Effector CD8-positive, alpha-beta T cell (primary cell): ENCODE data around the gene VAC14.

Experiments used
- DNase-seq: peaks from one replicate; lab custom pipeline; 2025; lab: John Stamatoyannopoulos, UW

Gene VAC14

DNA sequence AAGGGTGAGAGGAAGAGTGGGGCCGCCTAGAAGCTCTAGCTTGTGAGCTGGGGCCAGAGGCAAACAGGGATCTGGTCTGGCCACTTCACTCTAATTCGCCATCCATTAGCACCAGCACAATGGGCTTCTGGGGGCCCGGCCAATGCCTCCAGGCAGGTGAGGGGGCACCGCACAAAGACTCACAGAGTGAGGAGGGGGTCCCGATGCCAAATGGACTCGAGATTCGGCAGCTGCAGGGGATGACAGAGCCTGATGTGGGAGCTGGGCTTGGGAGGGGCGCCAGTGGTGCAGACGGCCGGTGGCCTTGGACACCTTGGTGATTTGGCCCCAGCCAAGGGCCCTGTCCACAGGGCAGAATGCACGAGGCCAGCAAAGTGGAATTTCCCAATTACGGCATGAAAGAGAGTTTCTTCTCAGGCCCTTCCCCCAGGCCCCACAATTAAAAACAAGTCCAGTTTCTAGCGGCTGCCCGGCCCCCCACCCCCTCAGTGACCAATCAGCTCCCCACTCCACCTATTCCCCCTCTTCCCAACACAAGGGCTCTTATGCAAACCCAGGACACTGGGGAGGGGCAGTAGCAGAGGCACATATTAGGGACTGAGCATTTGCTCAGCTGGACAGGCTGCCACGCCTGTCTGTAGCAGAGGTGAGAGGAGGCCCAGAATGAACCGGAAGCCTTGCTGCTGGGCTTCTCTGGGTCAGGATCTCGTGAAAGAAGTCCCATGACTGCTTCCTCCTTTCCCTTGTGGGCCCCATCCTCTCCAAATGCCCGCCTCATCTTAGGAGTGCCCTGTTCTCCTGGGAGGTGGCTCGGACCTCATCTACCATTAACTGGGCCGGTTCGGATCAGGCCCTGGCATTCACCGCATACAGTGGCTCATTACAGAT lies 75.7 kb downstream of the VAC14 start:
- DNase-seq = no peak

GRCh38 chr16:70724146-70725023 lies 76.6 kb downstream of the VAC14 start:
- DNase-seq = no peak

DNA sequence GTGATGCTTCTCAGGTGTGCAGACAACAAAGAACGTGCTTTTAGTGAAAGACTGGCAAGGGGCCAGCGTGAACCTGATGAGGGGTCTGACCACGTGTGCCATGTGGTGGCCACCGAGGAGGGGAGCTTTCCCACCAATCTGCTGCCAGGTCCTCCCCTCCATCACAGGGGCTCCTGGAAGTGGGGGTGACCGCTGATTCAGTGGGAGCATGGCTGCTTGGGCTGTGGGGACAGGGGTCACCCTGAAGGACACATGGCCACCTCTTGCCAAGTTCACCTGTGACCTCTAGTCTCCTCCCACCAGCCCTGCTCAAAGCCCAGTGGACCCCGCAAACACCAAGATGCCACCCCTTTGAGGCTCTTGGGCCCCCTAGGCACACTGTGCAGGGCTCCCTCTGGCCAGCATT lies 77.2 kb downstream of the VAC14 start:
- DNase-seq = no peak

DNA sequence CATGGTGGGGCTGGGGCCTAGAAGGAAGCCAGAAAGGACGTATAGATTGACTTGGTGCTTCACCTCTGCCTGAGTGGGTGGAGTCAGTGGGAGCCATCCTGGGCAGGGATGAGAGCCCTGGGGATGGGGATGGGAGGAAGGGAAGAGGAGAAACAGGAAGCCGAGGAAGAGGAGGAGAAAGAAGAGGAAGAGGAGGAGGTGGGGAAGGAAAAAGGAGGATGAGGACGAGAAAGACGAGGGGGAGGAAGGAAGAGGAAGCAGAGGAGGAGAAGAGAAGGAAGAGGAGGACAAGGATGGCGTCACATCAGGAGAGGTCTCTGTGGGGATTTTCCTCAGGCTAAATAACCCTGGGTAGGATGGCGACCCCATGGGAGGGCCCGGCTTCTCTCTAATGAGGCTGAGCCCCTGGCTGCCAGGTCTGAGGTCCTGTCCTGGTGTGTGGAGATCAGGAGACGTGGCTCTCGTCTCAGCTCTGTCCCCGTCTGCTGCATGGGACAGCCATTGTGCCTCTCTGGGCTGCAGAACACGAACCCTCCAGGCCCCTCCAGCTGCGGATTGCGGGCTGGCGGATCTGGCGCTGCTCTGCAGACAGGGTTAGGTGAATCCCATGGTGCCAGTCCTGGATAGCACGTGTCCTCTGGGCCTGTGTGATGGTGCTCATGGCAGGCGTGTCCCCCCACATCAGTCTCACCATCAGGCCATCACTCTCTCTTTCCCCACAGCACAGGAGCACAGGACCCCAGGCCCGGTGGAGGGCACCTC lies 79.6 kb downstream of the VAC14 start:
- DNase-seq = no peak

- DNase-seq = no peak
These were observed 80.3 kb downstream of the VAC14 start for GRCh38 chr16:70720425-70721201.

- no peak for DNase-seq
These were observed 83.9 kb downstream of the VAC14 start for GRCh38 chr16:70717065-70717464.

- DNase-seq = no peak
These were observed 85.0 kb downstream of the VAC14 start for GRCh38 chr16:70715860-70716357.

DNA sequence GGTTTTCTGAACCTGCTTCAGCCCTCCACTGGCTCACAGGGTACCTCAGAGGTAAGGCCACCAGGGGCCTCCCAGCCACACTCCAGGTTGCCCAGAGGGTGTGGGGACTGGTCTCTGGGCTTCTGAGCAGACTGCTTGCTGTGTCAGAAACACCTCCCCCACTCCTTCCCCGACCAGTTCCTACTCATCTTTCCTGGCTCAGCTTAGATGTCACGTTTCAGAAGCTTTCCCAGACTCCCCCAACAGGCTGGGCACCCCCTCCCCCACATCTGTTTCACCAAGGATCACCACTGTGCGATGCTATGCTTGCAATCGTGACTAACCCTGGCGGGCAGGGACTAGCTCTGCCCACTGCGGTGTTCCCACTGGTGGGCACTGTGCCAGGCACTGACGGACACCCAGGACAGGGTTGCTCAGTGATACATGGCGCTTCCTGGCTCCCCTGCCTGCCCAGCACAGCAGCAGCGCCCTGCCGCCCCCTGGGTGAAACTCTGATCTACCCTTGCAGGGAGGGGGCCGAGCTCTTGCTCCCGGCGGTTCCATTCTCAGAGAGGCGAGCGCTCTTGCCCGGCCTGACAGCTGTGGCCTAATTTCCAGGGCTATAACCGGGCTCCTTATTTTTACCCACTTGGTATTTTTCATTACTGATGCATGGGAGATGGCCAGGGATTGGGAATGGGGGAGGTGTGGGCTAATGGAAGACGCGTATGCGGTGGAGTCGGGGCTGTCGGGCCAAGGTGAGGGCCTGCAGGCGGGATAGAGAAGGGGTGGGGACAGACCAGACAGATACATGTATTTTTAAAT lies 85.7 kb downstream of the VAC14 start:
- no peak for DNase-seq

DNA sequence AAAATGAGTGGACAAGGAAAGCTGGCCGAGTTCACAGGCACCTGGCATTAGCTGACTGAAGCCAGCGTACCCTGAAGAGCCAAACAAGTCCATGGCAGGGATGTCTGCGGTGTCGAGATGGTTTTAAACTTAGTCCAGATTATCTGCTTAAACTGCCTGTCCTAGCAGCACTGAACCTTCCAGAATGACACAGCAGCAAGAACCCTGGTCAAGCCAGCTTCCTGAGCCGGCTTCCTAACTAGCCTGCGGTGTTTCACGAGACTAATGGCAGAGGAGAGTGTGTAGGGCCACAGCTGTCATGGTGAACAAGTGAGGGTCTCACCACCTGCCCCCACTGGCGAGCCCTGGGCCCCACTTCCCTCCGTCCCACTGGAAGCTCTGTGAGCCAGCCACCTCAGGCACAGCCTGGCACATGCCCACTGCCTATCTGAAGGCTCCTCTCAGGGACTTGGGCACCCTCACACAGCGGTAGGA lies 86.3 kb downstream of the VAC14 start:
- no peak for DNase-seq

GRCh38 chr16:70713824-70714223 lies 87.1 kb downstream of the VAC14 start:
- no peak for DNase-seq

DNA sequence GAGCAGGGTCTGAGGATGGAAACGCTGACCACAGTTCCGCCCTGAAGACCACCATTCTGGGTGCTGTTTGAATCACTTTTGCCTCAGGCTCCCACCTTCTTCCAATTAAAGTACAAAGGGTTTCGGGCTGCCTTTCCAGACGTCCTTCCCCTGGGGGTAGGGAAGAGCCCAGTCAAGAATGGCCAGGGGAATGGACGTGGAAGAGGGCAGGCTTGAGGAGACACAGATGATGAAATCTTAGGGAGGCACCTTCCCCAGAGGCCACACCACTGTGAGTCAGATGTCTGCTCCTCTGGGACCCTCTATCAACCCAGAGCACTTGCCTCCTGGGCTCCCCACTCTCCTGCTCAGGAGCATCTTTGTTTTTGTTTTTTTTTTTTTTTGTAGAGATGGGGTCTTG lies 87.6 kb downstream of the VAC14 start:
- no peak for DNase-seq

DNA sequence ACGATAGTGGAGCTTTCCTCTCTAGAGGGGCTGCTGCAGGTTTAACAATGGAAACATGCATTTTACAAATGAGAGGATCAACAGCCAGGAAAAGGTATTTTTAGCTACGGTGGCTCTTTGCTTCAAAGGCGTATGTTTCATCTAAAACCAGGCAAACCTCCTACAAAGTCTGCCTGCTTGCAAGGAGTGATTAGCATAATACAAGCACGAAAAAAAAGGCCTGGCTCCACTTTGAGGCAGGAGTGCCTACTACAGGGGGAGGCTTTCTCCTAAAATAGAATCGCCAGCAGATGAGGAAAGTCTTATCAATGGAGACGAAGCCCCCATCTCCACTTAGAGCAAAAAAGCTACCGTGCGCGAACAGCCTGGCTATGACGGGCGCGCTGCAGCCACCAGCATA lies 88.0 kb downstream of the VAC14 start:
- no peak for DNase-seq

GRCh38 chr16:70712359-70712758 lies 88.6 kb downstream of the VAC14 start:
- DNase-seq = no peak

DNA sequence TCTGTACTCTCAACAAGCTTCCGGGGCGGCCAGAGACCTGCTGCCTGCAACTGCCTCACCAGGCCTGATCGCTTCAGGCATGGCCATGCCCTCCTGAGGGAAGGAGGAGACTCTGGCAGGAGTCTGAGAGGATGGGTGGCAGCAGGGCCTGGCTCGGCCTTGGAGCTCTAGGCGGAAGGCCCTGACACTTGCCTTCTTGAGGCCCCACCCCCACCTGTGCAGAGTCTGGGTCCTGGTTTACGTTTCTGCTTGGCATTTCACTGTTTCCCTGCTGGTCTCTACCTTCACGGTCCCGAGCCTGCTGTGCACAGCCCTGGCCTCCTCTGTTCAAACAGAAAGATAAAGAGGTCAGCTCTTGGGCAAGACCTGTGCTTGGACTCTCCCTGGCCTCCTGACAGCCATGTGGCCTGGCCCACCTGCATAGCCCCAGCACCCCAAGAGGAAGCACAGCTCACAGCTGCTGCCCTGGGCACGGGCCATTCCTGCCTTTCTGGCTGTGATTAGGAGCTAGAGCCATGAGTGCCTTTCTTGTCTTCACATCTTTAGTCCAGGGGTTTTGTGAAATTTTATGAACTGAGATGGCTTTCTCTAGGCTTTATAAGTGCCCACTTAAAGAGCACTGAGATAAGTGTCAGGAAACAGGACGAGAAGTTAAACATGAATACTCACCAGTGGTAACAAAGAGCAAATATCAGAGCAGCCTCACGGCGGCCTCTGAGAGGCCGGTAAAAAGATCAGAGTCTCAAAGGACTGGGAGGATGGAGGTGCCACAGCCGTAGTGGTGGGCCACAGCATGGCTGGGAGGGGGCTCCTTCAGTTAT lies 89.5 kb downstream of the VAC14 start:
- no peak for DNase-seq

- no peak for DNase-seq
These were observed 90.3 kb downstream of the VAC14 start for GRCh38 chr16:70710422-70711210.

- no peak for DNase-seq
These were observed 91.0 kb downstream of the VAC14 start for GRCh38 chr16:70709942-70710341.

GRCh38 chr16:70709457-70709856 lies 91.5 kb downstream of the VAC14 start:
- DNase-seq = no peak
